HL-60/S4 (cell line): ENCODE data around the gene METTL24.

Experiments used
- in situ Hi-C: fragments of 300-500 bp; cut with MboI; formaldehyde crosslinking; loops from 2 replicates; pipeline ENCODE4 v1.14.3; 2022; ENCODE audit warnings: low sequenced_read_pairs

METTL24 gene

DNA sequence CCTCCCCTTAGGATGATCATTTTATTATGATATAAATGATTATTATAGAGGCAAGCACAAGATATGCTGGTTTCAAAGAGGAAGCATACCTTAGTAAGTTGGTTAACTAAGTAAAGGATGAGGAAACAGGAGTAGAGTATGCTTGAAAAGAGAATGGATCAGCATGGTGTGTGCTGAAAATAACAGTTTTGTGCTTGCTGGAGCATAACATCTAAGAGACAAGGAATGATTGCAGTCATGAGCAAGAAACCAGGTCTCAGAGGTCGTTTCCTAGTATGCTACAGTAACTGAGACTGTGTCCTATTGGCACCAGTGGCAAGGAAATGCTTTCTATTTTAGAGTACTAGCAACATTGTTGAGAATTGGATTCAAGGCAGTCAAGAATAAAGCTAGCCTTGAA is 143.8 kb downstream of the METTL24 start:
- in situ Hi-C loops, result no loop called here

DNA sequence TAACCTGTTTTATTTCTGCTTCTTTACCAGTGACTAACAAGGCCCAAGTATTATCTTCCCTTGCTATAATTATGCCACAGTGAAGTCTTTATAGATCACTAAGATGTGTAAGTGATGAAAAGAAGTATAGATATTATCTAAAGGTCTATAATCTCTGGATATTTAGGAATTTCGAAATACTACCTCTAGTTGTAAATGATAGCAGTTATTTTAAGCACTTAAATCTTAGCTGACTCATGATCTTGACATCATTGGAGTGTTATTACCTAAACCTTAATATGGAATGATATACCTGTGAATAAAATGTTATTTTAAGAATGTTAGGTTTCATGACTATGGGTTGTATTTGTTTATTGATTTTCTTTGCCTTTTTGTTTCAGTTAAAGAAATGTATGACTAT is 146.4 kb downstream of the METTL24 start:
- in situ Hi-C loops, result no loop called here

DNA sequence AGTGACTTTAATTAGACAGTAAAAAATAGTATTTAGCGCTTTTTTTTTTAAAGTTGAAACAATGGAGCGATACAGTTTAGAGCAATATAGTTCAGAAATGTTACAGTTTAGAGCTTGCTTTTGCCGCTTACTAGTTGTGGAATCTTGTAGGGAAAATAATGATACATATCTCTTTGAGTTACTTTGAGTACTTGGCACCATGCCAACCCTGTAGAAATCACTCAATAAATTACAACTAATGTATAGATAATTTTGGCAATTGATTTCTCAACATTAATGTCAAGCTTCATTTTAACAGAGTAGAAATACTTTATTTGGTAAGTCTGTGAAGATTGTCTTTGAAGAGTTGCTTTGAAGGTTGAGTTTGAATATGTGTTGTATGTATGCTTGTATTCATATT is 150.5 kb downstream of the METTL24 start:
- in situ Hi-C loops, result no loop called here

DNA sequence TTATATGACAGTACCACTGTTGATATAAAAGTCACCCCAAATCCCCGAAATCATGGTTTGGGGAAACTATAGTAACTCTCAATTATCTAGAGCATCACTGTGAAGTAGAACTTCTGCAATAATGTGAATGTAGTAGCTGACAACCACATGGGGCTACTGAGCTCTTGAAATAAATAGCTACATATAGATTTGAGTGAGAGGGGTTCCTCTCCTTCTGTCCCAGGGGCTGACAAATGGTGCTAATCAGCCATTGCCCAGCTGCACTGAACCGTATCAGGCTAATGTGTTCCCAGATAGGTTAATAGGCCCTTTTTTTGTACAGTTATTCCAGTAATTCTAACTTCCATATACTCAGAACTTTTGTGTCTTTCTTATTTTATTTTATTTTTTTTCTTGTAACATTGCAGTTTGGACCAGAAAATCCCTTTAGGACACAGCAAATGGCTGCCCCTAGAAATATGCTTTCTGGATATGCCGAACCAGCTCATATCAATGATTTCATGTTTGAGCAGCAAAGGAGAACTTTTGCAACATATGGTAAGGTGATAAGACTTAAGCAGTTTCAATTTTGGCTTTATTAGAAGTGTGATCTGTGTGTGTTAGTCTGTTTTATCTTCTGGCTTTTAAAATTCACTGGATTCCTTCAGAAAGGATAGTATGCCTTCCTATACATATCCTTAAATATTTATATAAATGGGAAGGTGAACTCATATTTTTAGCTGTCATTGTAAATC is 156.8 kb downstream of the METTL24 start:
- in situ Hi-C loops, result no loop called here

DNA sequence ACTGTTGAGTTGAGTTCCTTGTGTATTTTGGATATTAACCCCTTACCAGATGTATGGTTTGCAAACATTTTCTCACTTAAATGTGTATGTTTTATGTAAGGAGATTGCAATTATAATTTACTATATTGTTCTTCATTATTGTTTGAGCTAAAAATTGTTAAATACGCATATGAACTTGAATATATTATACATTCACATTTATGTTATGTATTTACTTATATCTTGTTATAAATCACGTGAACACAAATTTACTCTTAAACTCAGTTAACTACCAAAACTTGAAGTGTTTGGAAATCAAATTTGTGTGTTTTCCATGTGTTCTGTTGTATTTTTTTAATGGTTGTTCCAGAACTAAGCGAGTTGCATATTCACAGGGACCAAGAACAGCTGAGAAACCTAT is 159.6 kb downstream of the METTL24 start:
- in situ Hi-C loops, result no loop called here

DNA sequence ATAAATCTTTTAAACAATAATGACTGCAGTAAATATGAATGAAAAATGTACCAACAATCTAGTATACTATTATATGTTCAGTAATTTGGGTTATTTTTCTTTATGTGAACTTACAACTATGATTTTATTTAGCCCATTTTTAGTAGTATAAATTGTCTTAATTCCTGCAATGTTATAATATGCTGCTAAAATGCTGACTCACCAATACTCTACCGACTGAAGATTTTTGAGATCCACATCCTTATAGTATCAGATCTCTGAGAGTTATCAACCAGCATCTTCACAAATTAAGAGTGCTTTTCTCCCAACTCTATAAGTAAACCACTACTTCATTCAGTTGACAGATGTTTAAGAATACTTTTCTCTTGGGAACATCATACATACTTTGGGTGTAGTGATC is 161.3 kb downstream of the METTL24 start:
- in situ Hi-C loops, result no loop called here

DNA sequence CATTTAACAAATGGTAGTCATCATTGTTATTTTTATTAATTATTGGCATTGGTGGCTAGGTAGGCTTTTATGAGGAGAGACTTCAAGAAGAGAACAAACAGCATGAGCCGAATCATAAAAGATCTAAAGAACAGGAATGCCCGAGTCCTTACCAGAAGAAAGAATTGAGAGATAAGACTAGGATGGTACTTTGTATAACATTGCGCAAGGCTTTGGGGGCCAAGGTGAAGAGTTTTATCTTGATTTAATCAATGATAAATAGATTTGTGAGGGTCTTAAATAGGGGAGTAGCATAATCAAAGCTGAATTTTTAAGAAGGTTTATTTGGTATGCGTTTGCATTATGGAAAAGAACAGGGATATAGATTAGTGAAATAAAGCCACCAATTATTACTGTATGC is 162.5 kb downstream of the METTL24 start:
- in situ Hi-C loops, result no loop called here
